G401.6 (cell line): Measurements from ENCODE around the gene KCTD19.

Source experiments
- FAIRE-seq: peaks from 2 replicates; lab custom pipeline; 2012; peaks lifted over from hg19 to GRCh38; lab: Jason Lieb, UNC

Gene KCTD19

DNA sequence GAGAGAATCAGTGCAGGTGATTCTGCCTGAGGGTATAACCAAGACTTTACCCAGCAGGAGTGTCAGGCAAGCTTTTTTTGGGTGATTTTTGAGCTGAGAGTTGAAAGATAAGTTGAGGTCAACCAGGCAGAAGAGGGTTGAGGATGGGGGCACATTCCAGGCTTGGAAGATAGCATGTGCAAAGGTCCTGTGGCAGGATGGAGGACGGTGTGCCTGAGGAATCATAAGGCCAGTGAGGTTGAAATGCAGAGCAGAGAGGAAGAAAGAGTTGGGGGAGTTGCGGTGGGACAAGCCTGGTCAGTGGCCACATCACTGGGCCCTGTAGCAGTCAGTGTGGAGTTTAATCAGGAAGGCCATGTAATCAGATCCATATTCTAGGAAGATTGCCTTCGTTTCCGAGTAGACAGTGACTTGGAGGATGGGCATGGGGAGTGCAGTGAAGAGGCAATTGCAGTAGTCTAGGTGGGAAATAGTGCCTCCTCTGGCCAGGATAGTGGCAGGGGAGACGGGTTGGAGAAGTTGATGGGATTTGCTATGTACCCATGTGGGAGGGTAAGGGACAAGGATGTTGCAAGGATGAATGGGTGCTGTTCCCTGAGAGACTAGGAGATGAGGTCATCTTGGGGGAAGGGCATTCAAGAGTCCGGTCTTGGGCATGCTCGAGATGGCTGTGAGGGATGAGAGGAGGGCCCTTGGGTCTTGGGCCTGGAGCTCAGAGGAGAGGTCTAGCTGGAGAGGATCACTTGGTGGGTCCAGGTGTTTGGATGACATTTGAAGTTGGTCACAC is 43.3 kb downstream of the KCTD19 start:
- no peak for FAIRE-seq

DNA sequence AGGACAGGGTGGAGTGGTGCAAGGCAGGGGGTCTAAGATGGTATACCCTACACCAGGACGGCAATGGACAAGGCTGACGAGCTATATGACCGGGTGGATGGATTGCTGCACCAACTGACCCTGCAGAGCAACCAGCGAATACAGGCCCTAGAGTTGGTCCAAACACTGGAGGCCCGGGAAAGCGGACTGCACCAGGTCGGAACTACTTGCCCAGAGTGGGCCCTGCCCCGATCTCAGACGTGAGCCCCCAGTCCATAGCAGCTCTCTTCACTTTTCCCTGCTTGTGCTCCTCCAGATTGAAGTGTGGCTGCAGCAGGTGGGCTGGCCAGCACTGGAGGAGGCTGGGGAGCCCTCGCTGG is 44.1 kb downstream of the KCTD19 start:
- no peak for FAIRE-seq

DNA sequence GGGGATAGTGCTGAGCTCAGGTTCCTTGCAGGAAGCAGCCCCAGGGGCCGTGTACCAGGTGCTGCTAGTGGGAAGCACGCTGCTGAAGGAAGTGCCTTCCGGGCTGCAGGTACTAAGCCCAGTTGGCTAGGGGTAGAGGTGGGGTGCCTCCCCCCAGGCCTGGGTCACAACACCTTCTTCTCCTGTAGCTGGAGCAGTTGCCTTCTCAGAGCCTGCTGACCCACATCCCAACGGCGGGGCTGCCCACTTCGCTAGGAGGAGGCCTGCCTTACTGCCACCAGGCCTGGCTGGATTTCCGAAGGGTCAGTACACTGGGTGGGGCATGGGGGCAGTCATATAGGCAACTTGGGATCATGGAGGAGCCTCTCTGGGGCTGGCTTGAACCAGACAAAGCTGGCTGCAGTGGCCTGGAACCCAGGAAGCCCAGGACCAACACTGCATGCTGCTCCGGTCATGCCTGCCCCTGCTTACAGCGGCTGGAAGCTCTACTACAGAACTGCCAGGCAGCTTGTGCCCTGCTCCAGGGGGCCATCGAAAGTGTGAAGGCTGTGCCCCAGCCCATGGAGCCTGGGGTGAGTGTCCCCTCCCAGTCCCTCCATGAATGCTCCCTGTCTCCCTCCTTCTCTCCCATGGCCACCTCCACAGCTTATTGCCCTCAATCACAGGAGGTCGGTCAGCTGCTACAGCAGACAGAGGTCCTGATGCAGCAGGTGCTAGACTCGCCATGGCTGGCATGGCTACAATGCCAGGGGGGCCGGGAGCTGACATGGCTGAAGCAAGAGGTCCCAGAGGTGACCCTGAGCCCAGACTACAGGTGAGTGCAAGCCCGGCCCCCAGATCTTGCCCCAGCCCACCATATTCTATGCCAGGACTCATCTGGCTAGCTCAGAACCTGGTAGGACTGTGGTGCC is 44.8 kb downstream of the KCTD19 start:
- no peak for FAIRE-seq

DNA sequence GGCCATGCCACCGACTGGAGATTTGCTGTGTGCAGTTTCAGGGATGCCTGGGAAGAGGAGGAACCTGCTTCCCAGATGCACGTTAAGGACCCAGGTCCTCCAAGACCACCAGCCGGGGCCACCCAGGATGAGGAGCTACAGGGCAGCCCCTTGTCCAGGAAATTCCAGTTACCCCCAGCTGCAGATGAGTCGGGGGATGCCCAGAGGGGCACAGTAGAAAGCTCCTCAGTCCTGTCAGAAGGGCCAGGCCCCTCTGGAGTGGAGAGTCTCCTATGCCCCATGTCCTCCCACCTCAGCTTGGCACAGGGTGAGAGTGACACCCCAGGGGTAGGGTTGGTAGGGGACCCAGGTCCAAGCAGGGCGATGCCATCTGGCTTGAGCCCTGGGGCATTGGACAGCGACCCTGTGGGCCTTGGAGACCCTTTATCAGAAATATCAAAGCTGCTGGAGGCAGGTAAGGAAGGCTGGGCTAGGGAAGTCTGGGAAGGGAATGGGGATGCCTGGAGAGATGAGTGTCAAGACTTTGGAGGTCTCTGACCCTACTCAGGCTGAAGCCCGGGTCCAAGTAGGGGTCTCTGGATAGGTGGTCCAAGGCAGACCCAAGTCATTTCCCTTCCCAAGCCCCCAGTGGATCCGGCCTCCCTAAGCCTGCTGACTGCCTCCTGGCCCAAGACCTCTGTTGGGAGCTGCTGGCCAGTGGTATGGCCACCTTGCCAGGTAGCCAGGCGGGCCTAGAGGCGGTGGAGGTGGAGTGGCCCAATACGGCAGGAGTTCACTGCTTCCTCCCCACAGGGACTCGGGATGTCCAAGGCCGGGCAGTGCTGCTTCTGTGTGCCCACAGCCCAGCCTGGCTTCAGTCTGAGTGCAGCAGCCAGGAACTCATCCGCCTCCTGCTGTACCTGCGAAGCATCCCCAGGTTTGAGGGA is 46.2 kb downstream of the KCTD19 start:
- no peak for FAIRE-seq

DNA sequence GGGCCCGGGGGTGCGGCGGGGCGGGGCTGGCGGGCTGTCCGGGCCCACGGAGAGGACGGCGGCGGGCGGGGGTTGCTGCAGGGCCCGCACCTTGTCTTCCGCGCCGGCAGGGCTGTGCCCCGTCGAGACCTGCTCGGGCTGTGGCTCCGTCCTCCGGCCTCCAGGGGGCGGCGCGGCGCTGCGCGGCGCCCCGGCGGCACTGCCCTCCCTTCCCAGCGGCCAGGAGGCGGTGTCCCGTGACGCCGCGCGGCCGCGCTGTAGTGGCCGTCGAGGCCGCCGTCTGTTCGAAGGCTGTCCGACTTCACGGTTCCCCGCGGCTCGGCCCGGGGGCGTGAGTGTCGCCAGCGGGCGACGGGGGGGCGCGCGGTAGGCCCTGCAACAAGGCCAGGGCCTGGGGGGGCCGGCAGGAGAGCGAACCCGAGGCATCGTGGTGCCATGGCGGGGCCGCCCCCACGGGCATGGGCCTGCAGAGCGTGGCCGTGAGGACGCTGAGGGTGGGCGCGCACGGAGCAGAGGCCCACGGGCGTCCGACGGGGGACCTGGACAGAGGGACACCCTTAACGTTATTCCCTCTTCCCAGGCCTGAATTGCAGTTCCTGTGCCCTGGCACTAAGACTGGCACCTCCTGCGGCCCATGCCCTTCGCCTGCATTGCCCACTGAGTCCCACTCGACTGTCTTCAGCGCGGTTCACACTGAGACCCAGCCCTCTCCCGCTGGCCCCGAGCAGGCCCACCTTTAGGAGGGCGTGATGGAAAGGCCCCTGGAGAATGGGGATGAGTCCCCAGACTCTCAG is 47.0 kb downstream of the KCTD19 start, which contains the start of gene PLEKHG4:
TSS of gene PLEKHG4 (plus strand) at position 237 of the 794 bp plus-strand sequence. CDS start at position 750, 513 bp downstream.
- no peak for FAIRE-seq

DNA sequence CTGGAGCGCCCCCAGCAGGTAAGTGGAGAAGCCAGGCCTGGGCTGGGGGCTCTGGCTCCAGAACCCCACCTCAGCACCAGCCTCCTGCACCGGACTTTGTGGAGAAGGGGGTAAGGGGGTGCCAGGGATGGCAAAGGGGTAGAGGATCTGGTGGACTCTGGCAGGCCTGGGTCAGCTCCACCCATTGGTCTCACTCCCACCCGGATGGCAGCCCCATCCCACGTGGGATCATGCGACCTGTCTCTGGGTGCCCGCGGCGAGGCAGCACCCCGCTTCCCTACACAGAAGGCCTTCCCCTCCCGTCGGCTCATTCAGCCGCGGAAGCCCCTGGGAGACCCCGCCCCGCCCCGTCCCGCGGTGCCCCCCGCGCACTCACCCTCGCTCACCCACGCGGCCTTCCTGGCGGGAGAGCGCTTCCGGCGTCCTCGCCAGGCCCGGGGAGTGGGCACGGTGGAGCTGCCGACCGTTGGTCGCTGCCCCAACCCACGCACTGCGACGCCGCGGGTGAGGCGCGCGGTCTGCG is 47.7 kb downstream of the KCTD19 start:
- FAIRE-seq, result no peak

DNA sequence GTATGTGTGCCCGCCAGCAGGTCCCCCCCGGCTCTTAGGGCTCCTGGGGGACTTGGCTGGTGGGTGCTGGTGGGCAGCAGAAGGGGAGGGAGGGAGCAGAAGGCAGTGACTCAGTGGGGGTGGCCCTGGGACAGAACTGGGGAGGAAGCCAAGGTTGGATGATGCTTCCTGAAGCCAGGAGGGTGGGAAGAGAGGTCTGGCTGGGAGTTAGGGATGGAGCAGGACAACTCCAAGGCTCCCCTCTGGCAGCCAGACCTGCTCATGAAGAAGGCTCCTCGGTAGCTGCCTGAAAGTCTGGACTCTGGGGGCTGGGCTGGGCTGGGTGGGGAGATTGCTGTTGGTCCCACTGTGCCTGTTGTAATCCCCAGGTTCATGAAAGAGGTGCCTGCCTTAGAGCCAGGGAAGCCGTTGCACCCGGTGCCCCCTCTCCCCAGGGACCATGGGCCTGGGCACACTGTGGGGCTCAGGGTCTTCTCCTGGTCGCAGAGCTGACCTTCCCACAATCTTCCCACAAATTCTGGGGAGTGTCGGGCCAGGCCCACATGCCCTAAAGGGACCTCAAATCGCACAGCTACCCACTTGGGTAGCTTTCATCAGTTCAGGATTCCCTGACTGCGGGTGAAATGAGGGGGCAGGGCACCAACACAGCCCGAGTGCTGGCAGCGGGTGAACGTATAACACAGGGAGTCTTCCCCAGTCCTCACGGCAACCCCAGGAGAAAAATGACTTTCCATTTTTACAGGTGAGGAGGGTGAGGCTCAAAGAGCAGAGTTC is 48.4 kb downstream of the KCTD19 start:
- no peak for FAIRE-seq

DNA sequence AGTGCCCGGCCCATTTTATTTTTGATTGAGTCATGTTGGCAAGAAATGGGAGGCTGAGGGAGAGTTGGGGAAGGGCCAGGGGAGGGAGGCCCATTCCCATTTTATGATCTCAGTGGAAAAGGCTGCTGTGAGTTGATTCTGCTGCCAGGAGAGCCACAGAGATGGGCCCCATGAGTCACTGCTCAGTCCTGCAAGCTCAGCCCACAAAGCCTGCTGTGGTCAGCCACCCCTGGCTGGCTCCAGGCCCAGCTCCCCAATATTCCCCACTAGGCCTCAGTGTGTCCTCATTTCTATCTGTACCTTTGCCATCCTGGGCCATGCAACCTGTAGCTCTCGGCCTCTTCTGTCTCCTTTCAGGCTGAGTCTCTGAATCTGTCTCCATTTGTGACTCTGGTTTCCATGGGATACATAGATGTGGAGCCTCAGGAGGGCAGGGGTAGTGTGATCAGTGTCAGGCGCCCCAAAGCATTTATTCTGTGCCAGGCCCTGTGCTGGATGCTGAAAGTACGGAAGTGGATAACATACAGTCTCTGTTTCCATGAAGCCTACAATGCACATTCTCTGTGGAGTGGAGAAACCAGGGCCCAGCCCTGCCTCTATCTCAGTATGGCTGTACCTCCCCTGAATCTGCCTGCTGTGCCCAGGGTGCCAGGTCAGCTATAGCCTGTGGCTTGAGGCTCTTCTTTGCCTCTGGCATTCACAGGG is 49.1 kb downstream of the KCTD19 start:
- FAIRE-seq, result no peak

DNA sequence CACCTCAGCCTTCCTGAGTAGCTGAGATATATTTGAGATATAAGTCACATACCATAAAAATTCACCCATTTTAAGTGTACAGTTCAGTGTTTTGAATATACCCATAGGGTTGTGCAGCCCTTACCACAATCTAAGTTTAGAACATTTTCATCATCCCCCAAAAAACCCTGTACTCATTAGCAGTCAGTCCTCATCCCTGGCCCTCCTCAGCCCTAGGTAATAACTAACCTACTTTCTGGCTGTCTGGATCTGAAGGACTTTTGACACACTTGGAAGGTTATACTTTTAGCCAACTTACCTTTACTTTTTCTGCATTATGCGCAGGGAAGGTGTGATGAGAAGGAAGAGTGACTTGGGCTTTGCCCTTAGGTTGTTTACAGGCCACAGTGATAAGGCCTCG is 51.2 kb downstream of the KCTD19 start:
- no peak for FAIRE-seq

DNA sequence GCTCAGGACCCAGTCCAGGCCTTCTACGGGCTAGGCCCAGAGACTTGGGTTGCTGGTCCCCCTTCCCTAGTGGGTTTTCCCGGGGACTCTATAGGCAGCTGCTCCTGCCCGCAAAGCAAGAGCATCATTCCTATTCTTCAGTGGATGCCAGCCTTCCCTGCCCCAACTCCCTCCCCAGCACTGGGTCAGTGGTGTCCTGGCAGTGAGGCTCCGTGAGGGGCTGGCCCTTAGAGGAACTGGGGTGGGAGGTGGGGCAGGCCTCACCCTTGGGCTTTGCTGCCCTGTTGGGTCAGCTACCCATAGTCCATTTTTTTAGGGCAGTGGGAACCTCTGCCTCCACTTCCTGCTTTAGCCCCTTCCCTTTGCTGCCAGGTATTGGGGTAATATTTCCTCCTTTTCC is 55.1 kb downstream of the KCTD19 start:
- FAIRE-seq, result no peak

DNA sequence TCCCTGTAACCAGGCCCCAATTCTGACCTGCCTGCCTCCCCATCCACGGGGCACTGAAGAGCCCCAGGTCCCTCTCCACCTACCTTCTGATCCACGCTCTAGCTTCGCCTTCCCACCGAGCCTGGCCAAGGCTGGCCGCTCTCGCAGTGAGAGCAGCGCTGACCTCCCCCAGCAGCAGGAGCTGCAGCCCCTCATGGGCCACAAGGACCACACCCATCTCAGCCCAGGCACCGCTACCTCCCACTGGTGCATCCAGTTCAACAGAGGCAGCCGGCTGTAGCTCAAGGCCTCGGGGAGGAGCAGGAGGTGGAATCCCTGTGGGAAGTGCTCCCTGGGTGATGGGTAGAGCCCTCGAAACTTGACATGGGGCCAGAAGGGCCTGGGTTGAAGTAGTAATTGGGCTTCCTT is 55.6 kb downstream of the KCTD19 start:
- FAIRE-seq, result no peak

DNA sequence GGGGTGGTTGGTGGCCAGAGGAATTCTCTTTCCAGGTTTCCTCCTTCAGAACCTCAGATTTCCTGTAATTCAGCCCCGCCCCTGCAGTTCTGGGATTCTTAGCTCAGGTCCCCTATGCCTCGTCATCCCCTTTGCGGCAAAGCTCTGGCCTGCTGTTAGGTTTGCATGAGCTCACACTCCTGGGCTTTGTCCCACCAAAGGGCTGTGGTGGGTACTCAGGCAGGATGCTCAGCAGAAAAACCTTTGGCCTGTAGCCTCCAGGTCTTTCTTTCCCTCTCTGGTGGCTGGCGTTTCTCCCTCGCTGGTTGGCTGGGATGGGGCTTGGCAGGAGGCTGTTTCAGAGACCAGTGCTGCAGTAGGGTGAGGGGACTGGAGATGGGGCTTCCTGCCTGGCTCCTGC is 56.8 kb downstream of the KCTD19 start:
- FAIRE-seq, result no peak

DNA sequence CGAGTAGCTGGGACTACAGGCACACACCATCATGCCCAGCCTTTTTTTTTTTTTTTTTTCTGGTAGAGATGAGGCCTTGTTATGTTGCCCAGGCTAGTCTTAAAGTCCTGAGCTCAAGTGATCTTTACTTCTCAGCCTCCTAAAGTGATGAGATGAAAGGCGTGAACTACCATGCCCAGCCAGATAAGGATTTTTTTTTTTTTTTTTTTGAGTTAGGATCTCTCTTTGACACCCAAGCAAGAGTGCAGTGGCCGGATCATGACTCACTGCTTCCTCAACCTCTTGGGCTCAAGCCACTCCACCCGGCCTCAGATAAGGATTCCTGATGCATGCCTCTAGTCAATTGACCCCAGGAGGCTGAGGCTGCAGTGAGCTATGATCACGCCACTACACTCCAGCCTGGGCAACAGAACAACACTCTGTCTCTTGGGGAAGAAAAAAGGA is 58.4 kb downstream of the KCTD19 start:
- FAIRE-seq, result no peak

DNA sequence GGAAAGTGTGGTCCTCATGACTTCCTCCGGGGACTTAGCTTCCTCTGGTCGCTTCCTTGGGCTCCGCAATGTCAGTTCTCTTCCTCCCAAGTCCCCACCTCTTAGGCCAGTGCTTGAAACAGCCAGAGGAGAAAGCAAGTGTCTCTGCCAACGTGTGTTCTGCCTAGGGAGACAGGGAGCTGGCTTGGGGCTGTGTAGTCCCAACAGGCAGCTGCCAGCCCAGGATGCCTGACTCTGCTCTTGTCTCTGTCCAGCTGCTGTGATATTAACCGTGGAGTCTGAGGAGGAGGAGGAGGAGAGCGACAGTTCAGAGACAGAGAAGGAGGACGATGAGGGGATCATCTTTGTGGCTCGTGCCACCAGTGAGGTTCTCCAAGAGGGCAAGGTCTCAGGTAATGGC is 60.7 kb downstream of the KCTD19 start:
- FAIRE-seq, result no peak

DNA sequence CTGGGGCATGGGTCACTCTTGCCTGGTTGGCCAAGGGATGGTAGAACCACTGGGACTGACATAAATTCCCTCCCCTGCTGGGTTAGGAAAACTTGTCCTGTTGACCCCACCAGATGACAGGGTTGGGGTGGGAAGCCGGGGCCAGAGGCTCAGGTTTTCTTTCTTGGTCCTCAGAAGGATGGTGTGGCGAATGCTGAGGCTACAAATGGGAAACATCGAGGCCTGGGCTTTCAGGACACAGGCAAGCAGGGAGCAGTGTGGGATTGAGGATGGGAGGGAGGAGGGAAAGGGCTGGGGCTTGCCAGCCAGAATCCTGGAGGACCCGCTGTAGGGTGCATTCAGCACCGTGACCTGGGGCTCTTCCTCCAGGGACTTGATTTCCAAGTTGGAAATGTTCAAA is 61.7 kb downstream of the KCTD19 start:
- FAIRE-seq, result no peak

DNA sequence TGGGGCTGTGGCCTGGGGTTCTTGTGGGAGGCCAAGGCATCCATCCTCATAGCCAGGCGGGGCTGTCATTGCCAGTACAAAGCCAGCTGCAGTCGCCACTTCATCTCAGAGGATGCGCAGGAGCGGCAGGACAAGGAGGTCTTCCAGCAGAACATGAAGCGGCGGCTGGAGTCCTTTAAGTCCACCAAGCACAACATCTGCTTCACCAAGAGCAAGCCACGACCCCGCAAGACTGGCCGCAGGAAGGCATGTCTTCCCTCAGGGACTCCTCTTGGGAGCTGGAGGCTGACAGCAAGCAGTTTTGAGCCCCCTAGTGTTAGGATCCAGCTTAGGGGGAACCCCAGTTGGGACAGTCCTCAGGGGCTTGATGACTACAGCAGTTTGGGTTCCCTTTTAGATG is 62.3 kb downstream of the KCTD19 start:
- no peak for FAIRE-seq

DNA sequence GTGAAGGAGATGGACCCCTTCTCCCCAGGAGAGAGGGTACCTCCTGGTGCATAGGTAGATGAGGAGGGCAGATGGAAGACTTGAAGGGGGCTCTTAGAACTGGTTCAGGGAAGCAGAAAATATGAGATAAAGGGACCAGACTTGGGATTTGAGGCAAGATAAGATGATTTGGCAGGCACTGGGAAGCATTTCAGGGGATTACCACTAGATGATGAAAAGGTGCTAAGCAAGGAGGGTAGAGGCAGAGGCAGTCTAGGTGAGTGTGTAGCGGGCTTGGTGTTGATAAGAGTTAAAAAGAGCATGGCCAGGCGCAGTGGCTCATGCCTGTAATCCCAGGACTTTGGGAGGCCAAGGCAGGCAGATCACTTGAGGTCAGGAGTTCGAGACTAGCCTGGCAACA is 63.3 kb downstream of the KCTD19 start:
- no peak for FAIRE-seq

DNA sequence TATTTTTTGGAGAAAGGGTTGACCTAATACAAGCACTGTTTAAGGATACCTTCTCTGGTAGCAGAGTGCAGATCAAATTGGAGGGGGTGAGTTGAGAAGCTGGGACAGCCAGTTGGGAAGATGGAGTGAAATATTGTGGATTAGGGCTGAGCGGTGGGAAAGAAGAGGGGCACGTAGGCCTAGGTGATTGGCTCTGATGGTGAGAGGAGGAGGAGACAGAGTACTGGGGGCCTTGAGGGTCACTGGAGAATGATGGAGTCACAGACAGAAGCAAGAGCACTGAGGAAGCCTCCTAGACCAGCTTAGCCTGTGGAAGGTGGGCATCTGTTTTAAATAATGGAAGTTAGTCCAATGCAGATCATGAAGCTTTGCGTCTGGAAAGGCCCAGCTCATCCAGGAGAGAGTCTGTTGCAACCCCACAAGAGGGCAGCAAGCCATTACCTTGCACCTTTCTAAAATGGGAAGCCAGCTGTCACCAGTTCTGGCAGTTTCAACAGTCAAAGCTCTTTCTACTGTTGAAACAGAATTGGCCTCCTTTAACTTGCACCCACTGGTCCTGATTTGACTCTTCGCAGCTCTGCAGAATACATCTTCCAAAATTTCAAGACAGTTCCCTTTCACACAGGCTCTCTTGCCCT is 66.0 kb downstream of the KCTD19 start:
- peak; percentile 76 for FAIRE-seq

DNA sequence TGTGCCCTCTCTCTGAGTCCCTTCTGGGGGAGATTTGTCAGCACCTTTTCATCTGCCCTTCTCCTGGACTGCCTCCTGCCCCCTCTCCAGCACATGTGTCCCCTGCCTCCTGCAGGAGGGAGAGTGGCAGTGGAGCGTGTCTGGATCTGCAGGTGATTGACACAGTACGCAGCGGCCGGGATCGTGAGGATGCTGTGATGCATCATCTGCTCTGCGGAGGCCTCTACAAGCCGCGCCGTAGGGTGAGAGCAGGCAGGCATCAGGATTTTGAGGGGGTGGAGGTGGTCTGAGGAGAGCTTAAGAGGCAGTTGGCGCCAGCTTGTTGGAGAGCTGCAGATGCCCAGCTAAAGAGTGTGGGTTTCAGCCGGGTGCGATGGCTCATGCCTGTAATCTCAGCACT is 66.8 kb downstream of the KCTD19 start:
- FAIRE-seq, result no peak
